ENCODE measurements around the gene CER1. TPM values are rescaled to one million over a fixed set of nuclear protein-coding genes. Genes with fewer than 3 reads are reported as not detected.

The CER1 gene
- total and polyA plus RNA-seq, 10 of the 15 experiments (the other 5 are each of a cell fraction or from before 2014, with no cell fraction given), result not detected

DNA sequence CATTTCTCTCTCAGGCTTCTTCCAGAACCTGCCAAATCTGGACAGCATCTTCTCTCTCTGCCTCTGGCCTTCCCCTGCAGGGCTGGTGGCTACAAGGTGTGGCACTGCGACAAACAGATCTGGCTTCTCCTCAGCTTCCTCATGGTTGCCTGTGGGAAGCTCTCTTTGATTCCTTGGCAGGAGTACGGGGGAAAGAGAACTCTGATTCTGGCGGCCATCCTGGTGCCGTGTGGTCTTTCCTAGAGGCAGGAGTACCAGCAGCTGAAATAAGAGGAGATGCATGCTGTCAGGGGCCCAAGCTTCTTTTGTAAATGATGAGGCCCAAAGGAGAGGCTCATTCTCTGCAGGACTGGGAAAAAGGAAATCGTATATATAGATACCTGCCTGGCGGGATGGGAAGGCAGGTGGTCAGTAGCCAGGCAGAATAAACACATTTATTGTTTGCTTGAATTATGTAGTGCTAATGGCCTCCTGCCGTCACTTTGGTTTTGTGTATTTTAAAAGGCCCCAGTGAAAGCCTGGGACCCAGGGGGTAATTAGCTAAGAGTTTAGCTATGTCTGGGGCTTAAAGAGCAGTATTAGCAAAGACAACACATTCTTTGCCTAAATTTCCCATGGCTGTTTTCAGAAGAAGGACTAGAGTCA lies at the start of gene CER1 (continued):
- TF ChIP-seq E2F8 (IDR thresholded peaks at IDR 0.05; ENCODE audit: low read depth, partially characterized antibody) (no peak), HDGF (IDR thresholded peaks at IDR 0.05) (no peak), RUNX3 (IDR thresholded peaks at IDR 0.05; ENCODE audit: low read length) (no peak), CHD2 (IDR thresholded peaks at IDR 0.05; ENCODE audit: borderline replicate concordance, low read depth, low read length) (no peak), MAX (IDR thresholded peaks at IDR 0.05; ENCODE audit: low read depth, low read length) (no peak), ATF7 (IDR thresholded peaks at IDR 0.05; ENCODE audit: low read depth) (no peak)
- TF ChIP-seq, protein P1, sequence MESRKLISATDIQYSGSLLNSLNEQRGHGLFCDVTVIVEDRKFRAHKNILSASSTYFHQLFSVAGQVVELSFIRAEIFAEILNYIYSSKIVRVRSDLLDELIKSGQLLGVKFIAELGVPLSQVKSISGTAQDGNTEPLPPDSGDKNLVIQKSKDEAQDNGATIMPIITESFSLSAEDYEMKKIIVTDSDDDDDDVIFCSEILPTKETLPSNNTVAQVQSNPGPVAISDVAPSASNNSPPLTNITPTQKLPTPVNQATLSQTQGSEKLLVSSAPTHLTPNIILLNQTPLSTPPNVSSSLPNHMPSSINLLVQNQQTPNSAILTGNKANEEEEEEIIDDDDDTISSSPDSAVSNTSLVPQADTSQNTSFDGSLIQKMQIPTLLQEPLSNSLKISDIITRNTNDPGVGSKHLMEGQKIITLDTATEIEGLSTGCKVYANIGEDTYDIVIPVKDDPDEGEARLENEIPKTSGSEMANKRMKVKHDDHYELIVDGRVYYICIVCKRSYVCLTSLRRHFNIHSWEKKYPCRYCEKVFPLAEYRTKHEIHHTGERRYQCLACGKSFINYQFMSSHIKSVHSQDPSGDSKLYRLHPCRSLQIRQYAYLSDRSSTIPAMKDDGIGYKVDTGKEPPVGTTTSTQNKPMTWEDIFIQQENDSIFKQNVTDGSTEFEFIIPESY (IDR thresholded peaks at IDR 0.05), result no peak

Data from GM12878 (cell line).